Esophagus squamous epithelium (tissue), 4 donors: Measurements from ENCODE around the gene ZNF565.

Experiments
- CTCF ChIP-seq, 6 experiments: fragments of 450-650 bp in 4 of 6; fragments of 200-600 bp in 2 of 6; sonication (generic) in 2 of 6; IDR thresholded peaks; one replicate each; pipeline ENCODE4 v1.5.1; 2016 to 2019; ENCODE audit warnings: antibody characterized with exemption in 6 of 6, mild to moderate bottlenecking in 4 of 6, moderate library complexity in 4 of 6
- POLR2A ChIP-seq, 4 donors: fragments of 450-650 bp; IDR thresholded peaks; one replicate each; pipeline ENCODE4 v1.6.1; 2017; ENCODE audit warnings: antibody characterized with exemption in 4 of 4, mild to moderate bottlenecking in 4 of 4, moderate library complexity in 3 of 4

- TF ChIP-seq CTCF (IDR thresholded peaks at IDR 0.05) (no peak), POLR2A (IDR thresholded peaks at IDR 0.05) (no peak)
Observed at GRCh38 chr19:36207605-36208252, 6.7 kb downstream of the ZNF565 start.
